ENCODE data around the gene PCDHGA2. TPM values are rescaled to one million over a fixed set of nuclear protein-coding genes. Genes with fewer than 3 reads are reported as not detected.

Gene PCDHGA2
- polyA plus RNA-seq, 2 of the 4 experiments (the other 2 are of a cell fraction) = 0.58 to 1.7 TPM

- Histone ChIP-seq H3K4me2 (no peak within 1 kb of the TSS), H3K4me3 (no peak within 1 kb of the TSS), H3K4me1 (no peaks in the 10 kb centered on the region), H3K27ac (no peak within 1 kb of the TSS), H3K9me3 (peaks cover 68% of the 10 kb centered on the region)
- CTCF ChIA-PET = interaction anchor here (0.9 to 2.1 kb wide), 6 partner anchors 22 to 193 kb away, joined by 3 to 5 read pairs (median 4); partner anchors contain the start of genes PCDHB11, PCDHGB1 and PCDHGB3
- FAIRE-seq (no peak), ATAC-seq (no peak), DNase-seq (ENCODE audit: low read depth in 1 of 2, low spot score in 1 of 2) (peak in 1 of 2 experiments; percentile 27)
- no peak for TF ChIP-seq HDAC2 (IDR thresholded peaks at IDR 0.05)
- peak in 1 of 2 experiments; percentile 22; a peak in 1 of 5 replicates for TF ChIP-seq RAD21 (conservative IDR thresholded peaks at IDR 0.05 in 1 of 2, IDR thresholded peaks at IDR 0.05 in 1 of 2)
- TF ChIP-seq GATA3 (IDR thresholded peaks at IDR 0.05; ENCODE audit: borderline replicate concordance) = no peak
- TF ChIP-seq MAX (IDR thresholded peaks at IDR 0.05) = peak; percentile 31; the same call in 1 of the 2 replicates
- TF ChIP-seq ZNF302 (CRISPR knock-in tag; IDR thresholded peaks at IDR 0.05) = no peak
- TF ChIP-seq SREBF2 (IDR thresholded peaks at IDR 0.05) = no peak
- 81% methylated on average over 34 of the region's 38 CpGs for WGBS (ENCODE audit: missing lambda C conversion rate)
- POLR2A ChIA-PET = no interaction called here
Measured at GRCh38 chr5:141392429-141393198, 54.1 kb downstream of the PCDHGA2 start, which contains the start of gene PCDHGA8. Gene PCDHGA8 (plus strand): TSS chr5:141392633. CDS start chr5:141392814, 181 bp downstream.

Other genes with a start within 250 kb of the PCDHGA2 start
Only the 30 nearest of the 38 such genes appear.
- gene PCDHB9, start 151.6 kb upstream of the PCDHGA2 start, polyA plus RNA-seq (2011; rRNA removed) = 0.12 TPM in 1 of 2 replicates, not detected in the other
- gene PCDHB9, start 151.6 kb upstream of the PCDHGA2 start, polyA plus RNA-seq (2017; fragmentation: RNase III; extraction: RNeasy Plus Mini Kit Qiagen cat#74134 plus additional on column Dnase treatment) = 0.01 to 0.13 TPM (median 0.11 TPM) in 3 replicates
- 0.03 and 0.06 TPM in 2 replicates for gene PCDHB10, start 146.4 kb upstream of the PCDHGA2 start, polyA plus RNA-seq (2011; rRNA removed)
- 0.04 TPM in 1 of 3 replicates, not detected in the others for gene PCDHB10, start 146.4 kb upstream of the PCDHGA2 start, polyA plus RNA-seq (2017; fragmentation: RNase III; extraction: RNeasy Plus Mini Kit Qiagen cat#74134 plus additional on column Dnase treatment)
- 0.21 and 0.22 TPM in 2 replicates for gene PCDHB11, start 139.1 kb upstream of the PCDHGA2 start, polyA plus RNA-seq (2011; rRNA removed)
- 0.05 to 0.08 TPM (median 0.07 TPM) in 3 replicates for gene PCDHB11, start 139.1 kb upstream of the PCDHGA2 start, polyA plus RNA-seq (2017; fragmentation: RNase III; extraction: RNeasy Plus Mini Kit Qiagen cat#74134 plus additional on column Dnase treatment)
- gene PCDHB12, start 130.0 kb upstream of the PCDHGA2 start, polyA plus RNA-seq (2011; rRNA removed) = 0.05 TPM in 2 replicates
- gene PCDHB12, start 130.0 kb upstream of the PCDHGA2 start, polyA plus RNA-seq (2017; fragmentation: RNase III; extraction: RNeasy Plus Mini Kit Qiagen cat#74134 plus additional on column Dnase treatment) = not detected in 3 replicates
- 0.19 and 0.28 TPM in 2 replicates for gene PCDHB13, start 124.8 kb upstream of the PCDHGA2 start, polyA plus RNA-seq (2011; rRNA removed)
- gene PCDHB13, start 124.8 kb upstream of the PCDHGA2 start, polyA plus RNA-seq (2017; fragmentation: RNase III; extraction: RNeasy Plus Mini Kit Qiagen cat#74134 plus additional on column Dnase treatment) = 0.05 to 0.08 TPM (median 0.08 TPM) in 3 replicates
- gene PCDHB14, start 115.4 kb upstream of the PCDHGA2 start, polyA plus RNA-seq (2011; rRNA removed) = 0.13 and 0.14 TPM in 2 replicates
- 0.05 to 0.12 TPM (median 0.09 TPM) in 3 replicates for gene PCDHB14, start 115.4 kb upstream of the PCDHGA2 start, polyA plus RNA-seq (2017; fragmentation: RNase III; extraction: RNeasy Plus Mini Kit Qiagen cat#74134 plus additional on column Dnase treatment)
- 0.09 and 0.13 TPM in 2 replicates for gene PCDHB15, start 93.4 kb upstream of the PCDHGA2 start, polyA plus RNA-seq (2011; rRNA removed)
- gene PCDHB15, start 93.4 kb upstream of the PCDHGA2 start, polyA plus RNA-seq (2017; fragmentation: RNase III; extraction: RNeasy Plus Mini Kit Qiagen cat#74134 plus additional on column Dnase treatment) = 0.04 to 0.12 TPM (median 0.05 TPM) in 3 replicates
- gene SLC25A2, start 34.7 kb upstream of the PCDHGA2 start, polyA plus RNA-seq (2011; rRNA removed) = 0.08 TPM in 1 of 2 replicates, not detected in the other
- gene SLC25A2, start 34.7 kb upstream of the PCDHGA2 start, polyA plus RNA-seq (2017; fragmentation: RNase III; extraction: RNeasy Plus Mini Kit Qiagen cat#74134 plus additional on column Dnase treatment) = not detected in 3 replicates
- 78.1 and 90.6 TPM in 2 replicates for gene TAF7, start 18.0 kb upstream of the PCDHGA2 start, polyA plus RNA-seq (2011; rRNA removed)
- 67.3 to 72.6 TPM (median 71.3 TPM) in 3 replicates for gene TAF7, start 18.0 kb upstream of the PCDHGA2 start, polyA plus RNA-seq (2017; fragmentation: RNase III; extraction: RNeasy Plus Mini Kit Qiagen cat#74134 plus additional on column Dnase treatment)
- 0.66 and 0.71 TPM in 2 replicates for gene PCDHGA1, start 8.2 kb upstream of the PCDHGA2 start, polyA plus RNA-seq (2011; rRNA removed)
- 0.32 to 0.42 TPM (median 0.33 TPM) in 3 replicates for gene PCDHGA1, start 8.2 kb upstream of the PCDHGA2 start, polyA plus RNA-seq (2017; fragmentation: RNase III; extraction: RNeasy Plus Mini Kit Qiagen cat#74134 plus additional on column Dnase treatment)
- 0.07 TPM in 1 of 2 replicates, not detected in the other for gene PCDHGA3, start 5.1 kb downstream of the PCDHGA2 start, polyA plus RNA-seq (2011; rRNA removed)
- not detected in 3 replicates for gene PCDHGA3, start 5.1 kb downstream of the PCDHGA2 start, polyA plus RNA-seq (2017; fragmentation: RNase III; extraction: RNeasy Plus Mini Kit Qiagen cat#74134 plus additional on column Dnase treatment)
- gene PCDHGB1, start 11.3 kb downstream of the PCDHGA2 start, polyA plus RNA-seq (2011; rRNA removed) = 3.7 and 3.9 TPM in 2 replicates
- 1.3 to 1.6 TPM (median 1.5 TPM) in 3 replicates for gene PCDHGB1, start 11.3 kb downstream of the PCDHGA2 start, polyA plus RNA-seq (2017; fragmentation: RNase III; extraction: RNeasy Plus Mini Kit Qiagen cat#74134 plus additional on column Dnase treatment)
- gene PCDHGA4, start 16.3 kb downstream of the PCDHGA2 start, polyA plus RNA-seq (2011; rRNA removed) = 0.48 and 0.61 TPM in 2 replicates
- gene PCDHGA4, start 16.3 kb downstream of the PCDHGA2 start, polyA plus RNA-seq (2017; fragmentation: RNase III; extraction: RNeasy Plus Mini Kit Qiagen cat#74134 plus additional on column Dnase treatment) = 0.10 to 0.15 TPM (median 0.13 TPM) in 3 replicates
- gene PCDHGB2, start 21.2 kb downstream of the PCDHGA2 start, polyA plus RNA-seq (2011; rRNA removed) = 0.36 and 0.54 TPM in 2 replicates
- 0.04 to 0.05 TPM (median 0.05 TPM) in 3 replicates for gene PCDHGB2, start 21.2 kb downstream of the PCDHGA2 start, polyA plus RNA-seq (2017; fragmentation: RNase III; extraction: RNeasy Plus Mini Kit Qiagen cat#74134 plus additional on column Dnase treatment)
- gene PCDHGA5, start 25.4 kb downstream of the PCDHGA2 start, polyA plus RNA-seq (2011; rRNA removed) = 0.37 and 0.57 TPM in 2 replicates
- 0.09 to 0.18 TPM (median 0.13 TPM) in 3 replicates for gene PCDHGA5, start 25.4 kb downstream of the PCDHGA2 start, polyA plus RNA-seq (2017; fragmentation: RNase III; extraction: RNeasy Plus Mini Kit Qiagen cat#74134 plus additional on column Dnase treatment)
- 1.1 and 1.2 TPM in 2 replicates for gene PCDHGB3, start 31.5 kb downstream of the PCDHGA2 start, polyA plus RNA-seq (2011; rRNA removed)
- gene PCDHGB3, start 31.5 kb downstream of the PCDHGA2 start, polyA plus RNA-seq (2017; fragmentation: RNase III; extraction: RNeasy Plus Mini Kit Qiagen cat#74134 plus additional on column Dnase treatment) = 0.16 to 0.44 TPM (median 0.28 TPM) in 3 replicates
- 0.98 and 1.0 TPM in 2 replicates for gene PCDHGA6, start 35.1 kb downstream of the PCDHGA2 start, polyA plus RNA-seq (2011; rRNA removed)
- 0.22 to 0.37 TPM (median 0.23 TPM) in 3 replicates for gene PCDHGA6, start 35.1 kb downstream of the PCDHGA2 start, polyA plus RNA-seq (2017; fragmentation: RNase III; extraction: RNeasy Plus Mini Kit Qiagen cat#74134 plus additional on column Dnase treatment)
- gene PCDHGA7, start 44.0 kb downstream of the PCDHGA2 start, polyA plus RNA-seq (2011; rRNA removed) = 0.95 and 1.1 TPM in 2 replicates
- 0.70 to 0.84 TPM (median 0.76 TPM) in 3 replicates for gene PCDHGA7, start 44.0 kb downstream of the PCDHGA2 start, polyA plus RNA-seq (2017; fragmentation: RNase III; extraction: RNeasy Plus Mini Kit Qiagen cat#74134 plus additional on column Dnase treatment)
- 1.4 and 1.5 TPM in 2 replicates for gene PCDHGB4, start 48.9 kb downstream of the PCDHGA2 start, polyA plus RNA-seq (2011; rRNA removed)
- 0.90 to 1.6 TPM (median 1.1 TPM) in 3 replicates for gene PCDHGB4, start 48.9 kb downstream of the PCDHGA2 start, polyA plus RNA-seq (2017; fragmentation: RNase III; extraction: RNeasy Plus Mini Kit Qiagen cat#74134 plus additional on column Dnase treatment)
- 0.08 and 0.11 TPM in 2 replicates for gene PCDHGA8, start 53.9 kb downstream of the PCDHGA2 start, polyA plus RNA-seq (2011; rRNA removed)
- gene PCDHGA8, start 53.9 kb downstream of the PCDHGA2 start, polyA plus RNA-seq (2017; fragmentation: RNase III; extraction: RNeasy Plus Mini Kit Qiagen cat#74134 plus additional on column Dnase treatment) = 0.03 to 0.04 TPM (median 0.04 TPM) in 3 replicates
- gene PCDHGB5, start 59.2 kb downstream of the PCDHGA2 start, polyA plus RNA-seq (2011; rRNA removed) = 2.6 and 3.2 TPM in 2 replicates
- gene PCDHGB5, start 59.2 kb downstream of the PCDHGA2 start, polyA plus RNA-seq (2017; fragmentation: RNase III; extraction: RNeasy Plus Mini Kit Qiagen cat#74134 plus additional on column Dnase treatment) = 1.9 to 2.8 TPM (median 2.5 TPM) in 3 replicates
- 0.22 and 0.40 TPM in 2 replicates for gene PCDHGA9, start 64.0 kb downstream of the PCDHGA2 start, polyA plus RNA-seq (2011; rRNA removed)
- 0.01 to 0.09 TPM (median 0.03 TPM) in 3 replicates for gene PCDHGA9, start 64.0 kb downstream of the PCDHGA2 start, polyA plus RNA-seq (2017; fragmentation: RNase III; extraction: RNeasy Plus Mini Kit Qiagen cat#74134 plus additional on column Dnase treatment)
- gene PCDHGB6, start 69.3 kb downstream of the PCDHGA2 start, polyA plus RNA-seq (2011; rRNA removed) = 0.21 and 0.30 TPM in 2 replicates
- gene PCDHGB6, start 69.3 kb downstream of the PCDHGA2 start, polyA plus RNA-seq (2017; fragmentation: RNase III; extraction: RNeasy Plus Mini Kit Qiagen cat#74134 plus additional on column Dnase treatment) = 0.08 to 0.09 TPM (median 0.09 TPM) in 3 replicates
- gene PCDHGA10, start 74.2 kb downstream of the PCDHGA2 start, polyA plus RNA-seq (2011; rRNA removed) = 0.04 and 0.08 TPM in 2 replicates
- 0.01 TPM in 1 of 3 replicates, not detected in the others for gene PCDHGA10, start 74.2 kb downstream of the PCDHGA2 start, polyA plus RNA-seq (2017; fragmentation: RNase III; extraction: RNeasy Plus Mini Kit Qiagen cat#74134 plus additional on column Dnase treatment)
- 0.14 and 0.16 TPM in 2 replicates for gene PCDHGB7, start 78.9 kb downstream of the PCDHGA2 start, polyA plus RNA-seq (2011; rRNA removed)
- 0.03 to 0.06 TPM (median 0.05 TPM) in 3 replicates for gene PCDHGB7, start 78.9 kb downstream of the PCDHGA2 start, polyA plus RNA-seq (2017; fragmentation: RNase III; extraction: RNeasy Plus Mini Kit Qiagen cat#74134 plus additional on column Dnase treatment)
- 0.05 and 0.10 TPM in 2 replicates for gene PCDHGA11, start 82.3 kb downstream of the PCDHGA2 start, polyA plus RNA-seq (2011; rRNA removed)
- 0.01 TPM in 1 of 3 replicates, not detected in the others for gene PCDHGA11, start 82.3 kb downstream of the PCDHGA2 start, polyA plus RNA-seq (2017; fragmentation: RNase III; extraction: RNeasy Plus Mini Kit Qiagen cat#74134 plus additional on column Dnase treatment)
- 0.05 and 0.07 TPM in 2 replicates for gene PCDHGA12, start 91.7 kb downstream of the PCDHGA2 start, polyA plus RNA-seq (2011; rRNA removed)
- 0.03 TPM in 1 of 3 replicates, not detected in the others for gene PCDHGA12, start 91.7 kb downstream of the PCDHGA2 start, polyA plus RNA-seq (2017; fragmentation: RNase III; extraction: RNeasy Plus Mini Kit Qiagen cat#74134 plus additional on column Dnase treatment)
- gene PCDHGC3, start 137.2 kb downstream of the PCDHGA2 start, polyA plus RNA-seq (2011; rRNA removed) = 1.6 and 1.9 TPM in 2 replicates
- 4.9 to 5.3 TPM (median 5.2 TPM) in 3 replicates for gene PCDHGC3, start 137.2 kb downstream of the PCDHGA2 start, polyA plus RNA-seq (2017; fragmentation: RNase III; extraction: RNeasy Plus Mini Kit Qiagen cat#74134 plus additional on column Dnase treatment)
- 0.06 and 0.07 TPM in 2 replicates for gene PCDHGC4, start 146.3 kb downstream of the PCDHGA2 start, polyA plus RNA-seq (2011; rRNA removed)
- 0.03 TPM in 1 of 3 replicates, not detected in the others for gene PCDHGC4, start 146.3 kb downstream of the PCDHGA2 start, polyA plus RNA-seq (2017; fragmentation: RNase III; extraction: RNeasy Plus Mini Kit Qiagen cat#74134 plus additional on column Dnase treatment)
- gene PCDHGC5, start 150.3 kb downstream of the PCDHGA2 start, polyA plus RNA-seq (2011; rRNA removed) = 0.08 TPM in 1 of 2 replicates, not detected in the other
- gene PCDHGC5, start 150.3 kb downstream of the PCDHGA2 start, polyA plus RNA-seq (2017; fragmentation: RNase III; extraction: RNeasy Plus Mini Kit Qiagen cat#74134 plus additional on column Dnase treatment) = 0.03 TPM in 1 of 3 replicates, not detected in the others

All from A549 (cell line).